LNCAP (cell line): ENCODE data around the gene EHBP1.

Experiments used
- TF ChIP-seq, protein P1 (sequence below): fragments of 450-650 bp; IDR thresholded peaks from 2 replicates; pipeline ENCODE4 v1.5.1; 2017; ENCODE audit warnings: mild to moderate bottlenecking

Gene EHBP1

DNA sequence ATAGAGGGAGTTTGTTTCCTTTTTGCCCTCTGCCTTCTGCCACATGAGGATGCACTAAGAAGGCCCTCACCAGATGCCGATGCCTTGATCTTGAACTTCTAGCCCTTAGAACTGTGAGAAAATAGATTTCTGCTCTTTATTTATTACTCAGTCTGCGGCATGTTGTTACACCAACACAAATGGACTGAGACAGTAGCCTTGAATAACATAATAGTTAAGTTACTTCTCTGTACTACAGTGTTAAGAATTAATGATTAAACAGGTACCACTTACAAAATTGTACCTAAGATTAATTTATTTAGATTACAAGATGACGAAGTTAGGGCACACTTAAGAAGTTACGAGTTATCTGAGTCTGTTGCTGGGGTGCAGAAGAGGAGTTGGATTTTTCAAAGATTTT is 42.4 kb downstream of the EHBP1 start:
- TF ChIP-seq, protein P1, sequence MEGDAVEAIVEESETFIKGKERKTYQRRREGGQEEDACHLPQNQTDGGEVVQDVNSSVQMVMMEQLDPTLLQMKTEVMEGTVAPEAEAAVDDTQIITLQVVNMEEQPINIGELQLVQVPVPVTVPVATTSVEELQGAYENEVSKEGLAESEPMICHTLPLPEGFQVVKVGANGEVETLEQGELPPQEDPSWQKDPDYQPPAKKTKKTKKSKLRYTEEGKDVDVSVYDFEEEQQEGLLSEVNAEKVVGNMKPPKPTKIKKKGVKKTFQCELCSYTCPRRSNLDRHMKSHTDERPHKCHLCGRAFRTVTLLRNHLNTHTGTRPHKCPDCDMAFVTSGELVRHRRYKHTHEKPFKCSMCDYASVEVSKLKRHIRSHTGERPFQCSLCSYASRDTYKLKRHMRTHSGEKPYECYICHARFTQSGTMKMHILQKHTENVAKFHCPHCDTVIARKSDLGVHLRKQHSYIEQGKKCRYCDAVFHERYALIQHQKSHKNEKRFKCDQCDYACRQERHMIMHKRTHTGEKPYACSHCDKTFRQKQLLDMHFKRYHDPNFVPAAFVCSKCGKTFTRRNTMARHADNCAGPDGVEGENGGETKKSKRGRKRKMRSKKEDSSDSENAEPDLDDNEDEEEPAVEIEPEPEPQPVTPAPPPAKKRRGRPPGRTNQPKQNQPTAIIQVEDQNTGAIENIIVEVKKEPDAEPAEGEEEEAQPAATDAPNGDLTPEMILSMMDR, result no peak

GRCh38 chr2:62757029-62757428 is 51.5 kb downstream of the EHBP1 start:
- TF ChIP-seq, protein P1, result no peak

- TF ChIP-seq, protein P1, result no peak
Measured at GRCh38 chr2:62760026-62760425, 54.5 kb downstream of the EHBP1 start.

DNA sequence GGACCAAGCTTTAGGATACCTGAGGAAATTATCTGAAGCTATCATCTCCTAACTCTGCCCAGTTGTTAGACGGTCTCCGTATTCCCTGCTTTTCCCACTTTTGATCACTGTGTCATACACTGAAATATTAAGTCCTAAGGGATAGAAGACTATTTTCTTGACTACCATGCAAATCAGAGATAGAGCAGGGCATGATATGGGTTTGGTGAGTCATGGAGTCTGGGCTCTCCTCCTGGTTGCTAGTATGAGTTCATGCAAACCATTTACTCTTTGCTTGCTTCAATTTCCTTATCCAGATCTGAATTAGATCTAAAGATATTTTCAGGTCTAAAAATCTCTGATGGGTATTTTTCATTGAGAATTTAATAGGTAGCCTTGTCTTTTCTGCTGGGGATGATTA is 55.0 kb downstream of the EHBP1 start:
- TF ChIP-seq, protein P1, result no peak

DNA sequence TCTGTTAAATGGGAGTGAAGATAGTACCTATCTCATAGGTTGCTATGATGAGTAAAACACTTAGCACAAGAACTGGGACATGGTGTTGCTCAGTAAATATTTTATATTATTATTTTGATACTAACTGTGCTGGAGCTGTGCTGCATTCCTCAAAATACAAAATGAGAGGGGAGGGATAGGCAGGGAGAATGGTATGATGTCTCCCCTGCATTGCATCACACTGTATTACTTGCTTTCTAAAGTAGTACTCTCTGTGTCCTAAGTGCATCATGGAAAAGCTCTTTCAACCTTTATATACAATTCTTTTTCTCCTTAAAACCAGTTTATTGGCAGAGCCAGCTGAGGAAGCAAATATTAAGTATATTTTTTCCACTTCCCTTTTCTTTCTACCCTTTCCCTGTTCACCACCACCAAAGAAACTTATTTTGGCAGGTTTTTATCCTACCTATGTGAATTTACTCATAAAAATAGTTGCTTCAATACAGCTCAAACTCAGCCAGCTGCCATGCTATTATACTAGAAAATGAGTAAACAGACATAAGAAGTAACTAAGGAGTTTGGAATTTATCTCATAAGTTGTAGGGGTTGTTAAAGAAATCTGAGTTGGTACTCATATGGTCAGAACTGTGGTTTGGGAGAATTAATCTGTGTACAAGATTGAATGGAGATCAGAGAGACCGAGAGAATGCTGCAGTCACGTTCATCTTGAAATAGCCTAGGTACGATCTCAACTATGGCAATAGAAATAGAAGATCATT is 60.3 kb downstream of the EHBP1 start:
- TF ChIP-seq, protein P1, result no peak

DNA sequence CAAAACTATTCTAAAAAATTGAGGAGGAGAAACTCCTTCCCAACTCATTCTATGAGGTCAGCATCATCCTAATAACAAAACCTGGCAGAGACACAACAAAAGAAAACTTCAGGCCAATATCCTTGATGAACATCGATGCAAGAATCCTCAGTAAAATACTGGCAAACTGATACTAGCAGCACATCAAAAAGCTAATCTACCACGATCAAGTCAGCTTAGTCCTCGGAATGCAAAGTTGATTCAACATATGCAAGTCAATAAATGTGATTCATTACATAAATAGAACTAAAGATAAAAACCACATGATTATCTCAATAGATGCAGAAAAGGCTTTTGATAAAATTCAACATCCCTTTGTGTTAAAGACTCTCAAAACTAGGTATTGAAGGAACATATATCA is 63.1 kb downstream of the EHBP1 start:
- TF ChIP-seq, protein P1, result no peak

DNA sequence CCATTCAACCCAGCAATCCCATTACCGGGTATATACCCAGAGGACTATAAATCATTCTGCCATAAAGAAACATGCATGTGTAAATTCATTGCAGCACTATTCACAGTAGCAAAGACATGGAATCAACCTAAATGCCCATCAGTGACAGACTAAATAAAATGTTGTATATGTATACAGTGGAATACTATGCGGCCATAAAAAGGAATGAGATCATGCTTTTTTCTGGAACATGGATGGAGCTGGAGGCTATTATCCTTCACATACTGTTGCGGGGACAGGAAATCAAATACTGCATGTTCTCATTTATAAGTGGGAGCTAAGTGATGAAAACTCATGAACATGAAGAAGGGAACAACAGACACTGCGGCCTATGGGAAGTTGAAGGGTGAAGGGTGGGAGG is 65.1 kb downstream of the EHBP1 start:
- TF ChIP-seq, protein P1, result no peak
